ENCODE measurements around the gene ANTXR2.

GRCh38 chr4:79958466-79959264 is 114.4 kb downstream of the ANTXR2 start:
- TF ChIP-seq CTCF (IDR thresholded peaks at IDR 0.05) (no peak), ZFX (IDR thresholded peaks at IDR 0.05; ENCODE audit: borderline replicate concordance) (no peak)

Data from 22Rv1 (cell line).